Endothelial cell of umbilical vein (primary cell): ENCODE data around the gene P2RY6. TPM values are rescaled to one million over a fixed set of nuclear protein-coding genes. Genes with fewer than 3 reads are reported as not detected.
A peak's percentile ranks its signal among the peaks of the same experiment; 100 is the strongest.

ENCODE experiments used
- BruUV-seq: library from RNA; stranded (reverse); fragments of 400-500 nt; replicated peaks from 2 replicates; lab custom pipeline; 2021; lab: Mats Ljungman, UMichigan
- CTCF ChIA-PET: fragments of 300-600, 350-600 bp; sonication (Branson Sonifier 250); formaldehyde crosslinking; loops from one replicate; lab custom pipeline; 2021; ENCODE audit warnings: antibody characterized with exemption, inconsistent platforms; lab: Charles Lee
- POLR2A ChIA-PET: fragments of 300-600, 350-600 bp; sonication (Branson Sonifier 250); formaldehyde crosslinking; loops from one replicate; lab custom pipeline; 2021; ENCODE audit warnings: antibody characterized with exemption, inconsistent platforms; lab: Charles Lee
- DNase-seq: peaks from one replicate; pipeline ENCODE4 v3.0.0-alpha.2; 2011; ENCODE audit warnings: low read depth, low spot score
- FAIRE-seq: peaks from 2 replicates; lab custom pipeline; 2011; peaks lifted over from hg19 to GRCh38; lab: Jason Lieb, UNC
- H2AFZ ChIP-seq: 2 replicates; pipeline ENCODE4 v1.6.0; 2012; ENCODE audit warnings: low read depth, low read length, control low read depth, inconsistent platforms
- H3K27ac ChIP-seq: 2 replicates; pipeline ENCODE4 v1.5.1; 2011; ENCODE audit warnings: low read depth, mild to moderate bottlenecking, control low read depth, low read length, moderate library complexity; ENCODE audit not compliant: insufficient read depth
- H3K27me3 ChIP-seq, 2 experiments: 2 replicates each; pipeline versions ENCODE4 v1.6.0 to v1.6.1; 2011; ENCODE audit warnings: low read length in 2 of 2, mixed read lengths in 1 of 2; ENCODE audit not compliant: control insufficient read depth in 2 of 2, insufficient read depth in 2 of 2
- H3K36me3 ChIP-seq, 2 experiments: 2 replicates in 1 of 2; 3 replicates in 1 of 2; pipeline ENCODE4 v1.5.1; 2011; ENCODE audit warnings: low read length in 2 of 2, mild to moderate bottlenecking in 1 of 2, moderate library complexity in 1 of 2; ENCODE audit not compliant: control insufficient read depth in 2 of 2, insufficient read depth in 2 of 2; ENCODE audit errors: extremely low read depth in 1 of 2
- H3K4me1 ChIP-seq: 3 replicates; pipeline ENCODE4 v1.5.1; 2011; ENCODE audit warnings: mild to moderate bottlenecking, low read length; ENCODE audit not compliant: control insufficient read depth, insufficient read depth; ENCODE audit errors: extremely low read depth
- H3K4me2 ChIP-seq: 2 replicates; pipeline ENCODE4 v1.6.1; 2011; ENCODE audit warnings: low read length, control low read depth, mixed read lengths; ENCODE audit not compliant: insufficient read depth
- H3K4me3 ChIP-seq, 3 experiments: fragments of 200-600 bp in 1 of 3; sonication (generic), shearing (Covaris generic) in 1 of 3; replicated peaks in 1 of 3; 2 replicates each; pipeline ENCODE4 v1.5.1; 2011 to 2016; ENCODE audit warnings: control low read depth in 3 of 3, low read length in 3 of 3, mild to moderate bottlenecking in 2 of 3, inconsistent platforms in 1 of 3, low read depth in 1 of 3, moderate library complexity in 1 of 3; ENCODE audit not compliant: insufficient read depth in 1 of 3
- H3K79me2 ChIP-seq: 2 replicates; pipeline ENCODE4 v1.6.0; 2012; ENCODE audit warnings: low read length, inconsistent platforms; ENCODE audit not compliant: control insufficient read depth, insufficient read depth
- H3K9ac ChIP-seq: replicated peaks from 2 replicates; pipeline ENCODE3; 2011; ENCODE audit warnings: low read length, control low read depth; ENCODE audit not compliant: insufficient read depth; ENCODE audit errors: extremely low read depth
- H3K9me1 ChIP-seq: replicated peaks from 3 replicates; pipeline ENCODE4 v1.6.0; 2011; ENCODE audit warnings: mild to moderate bottlenecking, low read length; ENCODE audit not compliant: control insufficient read depth, insufficient read depth; ENCODE audit errors: extremely low read depth
- H3K9me3 ChIP-seq: replicated peaks from 2 replicates; pipeline ENCODE4 v1.5.1; 2012; ENCODE audit warnings: low read length, inconsistent platforms; ENCODE audit not compliant: control insufficient read depth, insufficient read depth
- H4K20me1 ChIP-seq: replicated peaks from 2 replicates; pipeline ENCODE3; 2011; ENCODE audit warnings: mild to moderate bottlenecking, low read length; ENCODE audit not compliant: control insufficient read depth, insufficient read depth; ENCODE audit errors: extremely low read depth
- EZH2 ChIP-seq: IDR thresholded peaks from 2 replicates; pipeline ENCODE4 v1.6.1; 2012; ENCODE audit warnings: borderline replicate concordance, low read depth, mild to moderate bottlenecking, moderate library complexity, low read length, inconsistent platforms; ENCODE audit not compliant: severe bottlenecking
- FOS ChIP-seq: IDR thresholded peaks from 2 replicates; pipeline ENCODE4 v1.6.1; 2011; ENCODE audit warnings: mild to moderate bottlenecking, low read length, moderate library complexity, borderline replicate concordance; ENCODE audit not compliant: insufficient read depth
- GATA2 ChIP-seq: IDR thresholded peaks from 2 replicates; pipeline ENCODE4 v1.7.0; 2011; ENCODE audit warnings: low read depth, mild to moderate bottlenecking, moderate library complexity, mixed read lengths, low read length; ENCODE audit not compliant: insufficient read length, insufficient read depth
- JUN ChIP-seq: IDR thresholded peaks from 2 replicates; pipeline ENCODE4 v1.6.1; 2011; ENCODE audit warnings: borderline replicate concordance, low read depth; ENCODE audit not compliant: insufficient read length, insufficient read depth
- MYC ChIP-seq: IDR thresholded peaks from one replicate; pipeline ENCODE4 v1.6.1; 2011; ENCODE audit warnings: mild to moderate bottlenecking, low read depth, low read length
- POLR2A ChIP-seq: IDR thresholded peaks from 2 replicates; pipeline ENCODE4 v1.6.1; 2012; ENCODE audit warnings: low read depth, mild to moderate bottlenecking, control low read depth, low read length
- POLR2AphosphoS5 ChIP-seq: IDR thresholded peaks from 2 replicates; pipeline ENCODE4 v1.6.1; 2012; ENCODE audit warnings: low read depth, mild to moderate bottlenecking, control low read depth, low read length, moderate library complexity; ENCODE audit not compliant: insufficient read depth
- dilution Hi-C: fragments of 300-500 bp; cut with MboI; formaldehyde crosslinking; loops from one replicate; pipeline ENCODE4 v1.15.0; 2019; ENCODE audit warnings: low sequenced_read_pairs; ENCODE audit not compliant: extremely low pct_ligation_motif_present
- intact Hi-C: fragments of 100-400 bp; cut with micrococcal nuclease; formaldehyde crosslinking; loops from one replicate; pipeline ENCODE4 v1.10.0; 2022
- polyA plus RNA-seq, 4 experiments: library from polyadenylated mRNA; depleted of rRNA in 3 of 4; stranded (reverse) in 3 of 4; unstranded in 1 of 4; fragments of >200 nt; gene quantifications; 2 replicates each; pipeline versions ENCODE4 v1.2.1 to v1.2.3, GENCODE V29; 2011 to 2012; ENCODE audit warnings: missing spikeins in 1 of 4
- total RNA-seq: library from RNA; stranded (reverse); gene quantifications from 2 replicates; pipeline ENCODE4 v1.2.3, GENCODE V29; 2021
- TF ChIP-seq, protein P1 (sequence below), 2 donors: IDR thresholded peaks; 1 replicate in 1 of 2; 2 replicates in 1 of 2; pipeline ENCODE4 v1.5.1; 2011; ENCODE audit warnings: low read length in 2 of 2, mild to moderate bottlenecking in 2 of 2, moderate library complexity in 2 of 2, control low read depth in 1 of 2, inconsistent platforms in 1 of 2, low read depth in 1 of 2; ENCODE audit not compliant: insufficient read depth in 1 of 2; ENCODE audit errors: extremely low read depth in 1 of 2
- TF ChIP-seq, protein P2 (sequence below): IDR thresholded peaks from 2 replicates; pipeline ENCODE4 v1.6.1; 2011; ENCODE audit not compliant: insufficient read depth, insufficient read length

The P2RY6 gene
- total and polyA plus RNA-seq, 2 donors (not counting 3 experiments of a cell fraction or from before 2014, with no cell fraction given) = 0.47 TPM; not detected in 1

DNA sequence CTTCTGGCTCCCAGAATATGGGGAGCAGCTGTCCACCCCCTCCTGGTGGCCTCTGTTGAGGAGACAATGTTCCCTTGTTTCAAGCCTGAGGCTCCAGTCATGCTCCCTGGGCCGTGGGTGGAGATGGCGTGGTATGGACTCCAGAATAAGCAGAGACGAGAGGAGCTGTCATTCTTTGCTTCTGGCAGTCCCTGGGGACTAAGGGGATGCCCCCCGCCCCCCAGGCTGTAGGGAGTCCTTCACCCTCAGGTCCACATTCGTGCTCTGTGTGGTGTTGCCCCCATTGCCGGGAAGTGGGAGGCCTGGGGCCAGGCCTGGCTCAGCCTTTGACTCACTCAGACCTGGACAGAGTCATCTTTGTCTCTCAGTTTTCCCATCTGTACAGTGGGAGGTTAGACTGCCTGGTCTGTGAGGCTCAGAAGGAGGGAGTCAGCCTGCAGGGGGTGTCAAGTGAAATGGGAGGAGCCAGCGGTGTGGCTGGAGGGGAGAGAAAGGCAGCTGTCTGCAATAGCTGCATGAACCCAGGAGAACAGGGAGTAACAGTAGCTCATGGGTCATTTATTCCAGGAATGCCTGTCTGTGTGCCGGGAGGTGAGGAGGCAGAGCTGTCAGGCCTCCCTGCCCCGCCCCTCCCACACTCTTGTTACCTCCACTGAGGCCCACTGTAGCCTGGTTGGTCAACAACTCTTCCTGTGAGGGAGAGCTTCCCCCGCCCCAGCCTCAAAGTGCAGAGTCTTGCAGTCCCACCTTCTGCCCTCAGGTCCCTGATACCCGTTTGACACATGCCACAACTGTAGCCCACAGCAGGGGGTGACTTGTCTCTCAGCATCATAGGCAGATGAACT, 42.2 kb downstream of the P2RY6 start:
- DNase-seq = no peak
- Histone ChIP-seq H3K4me2 (no peak overlapping the region), H3K36me3 (peaks cover 0 to 5% of the 10 kb centered on the region in 2 experiments), H3K27ac (peak overlapping the region; percentile 56), H3K9me3 (no peaks in the 10 kb centered on the region), H2AFZ (no peak overlapping the region), H3K9ac (peak overlapping the region; percentile 36), H3K9me1 (no peaks in the 10 kb centered on the region), H3K27me3 (no peaks in the 10 kb centered on the region), H3K4me1 (peaks cover 35% of the 10 kb centered on the region), H4K20me1 (no peaks in the 10 kb centered on the region), H3K79me2 (peaks cover 51% of the 10 kb centered on the region), H3K4me3 (no peak overlapping the region)
- ChIA-PET CTCF (interaction anchor here (1.0 to 16.0 kb wide), 5 partner anchors 9 to 79 kb away, joined by 3 to 455 read pairs (median 6); no protein-coding TSS in a partner anchor), POLR2A (interaction anchor here (0.6 kb wide), 1 partner anchor 136 kb away, joined by 17 read pairs; no protein-coding TSS in a partner anchor)
- no peak for TF ChIP-seq POLR2AphosphoS5
- no peak for TF ChIP-seq JUN
- no peak for TF ChIP-seq POLR2A
- no peak for TF ChIP-seq MYC
- TF ChIP-seq, protein P1, sequence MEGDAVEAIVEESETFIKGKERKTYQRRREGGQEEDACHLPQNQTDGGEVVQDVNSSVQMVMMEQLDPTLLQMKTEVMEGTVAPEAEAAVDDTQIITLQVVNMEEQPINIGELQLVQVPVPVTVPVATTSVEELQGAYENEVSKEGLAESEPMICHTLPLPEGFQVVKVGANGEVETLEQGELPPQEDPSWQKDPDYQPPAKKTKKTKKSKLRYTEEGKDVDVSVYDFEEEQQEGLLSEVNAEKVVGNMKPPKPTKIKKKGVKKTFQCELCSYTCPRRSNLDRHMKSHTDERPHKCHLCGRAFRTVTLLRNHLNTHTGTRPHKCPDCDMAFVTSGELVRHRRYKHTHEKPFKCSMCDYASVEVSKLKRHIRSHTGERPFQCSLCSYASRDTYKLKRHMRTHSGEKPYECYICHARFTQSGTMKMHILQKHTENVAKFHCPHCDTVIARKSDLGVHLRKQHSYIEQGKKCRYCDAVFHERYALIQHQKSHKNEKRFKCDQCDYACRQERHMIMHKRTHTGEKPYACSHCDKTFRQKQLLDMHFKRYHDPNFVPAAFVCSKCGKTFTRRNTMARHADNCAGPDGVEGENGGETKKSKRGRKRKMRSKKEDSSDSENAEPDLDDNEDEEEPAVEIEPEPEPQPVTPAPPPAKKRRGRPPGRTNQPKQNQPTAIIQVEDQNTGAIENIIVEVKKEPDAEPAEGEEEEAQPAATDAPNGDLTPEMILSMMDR (IDR thresholded peaks at IDR 0.05; ENCODE audit: extremely low read depth in 1 of 2, insufficient read depth in 1 of 2, low read depth in 1 of 2, low read length in 2 of 2) = no peak
- TF ChIP-seq, protein P2, sequence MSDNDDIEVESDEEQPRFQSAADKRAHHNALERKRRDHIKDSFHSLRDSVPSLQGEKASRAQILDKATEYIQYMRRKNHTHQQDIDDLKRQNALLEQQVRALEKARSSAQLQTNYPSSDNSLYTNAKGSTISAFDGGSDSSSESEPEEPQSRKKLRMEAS = no peak
- TF ChIP-seq EZH2 = no peak
- TF ChIP-seq FOS = no peak
- TF ChIP-seq GATA2 = no peak
- dilution Hi-C loops (no loop called here), intact Hi-C loops (no loop called here)
- BruUV-seq = no TSS peak
- no peak for FAIRE-seq
